ENCODE measurements around the gene XPO6. TPM values are rescaled to one million over a fixed set of nuclear protein-coding genes. Genes with fewer than 3 reads are reported as not detected.

XPO6 gene
- total RNA-seq, 2 donors from 2014 or later, result 17.9 to 29.8 TPM

DNA sequence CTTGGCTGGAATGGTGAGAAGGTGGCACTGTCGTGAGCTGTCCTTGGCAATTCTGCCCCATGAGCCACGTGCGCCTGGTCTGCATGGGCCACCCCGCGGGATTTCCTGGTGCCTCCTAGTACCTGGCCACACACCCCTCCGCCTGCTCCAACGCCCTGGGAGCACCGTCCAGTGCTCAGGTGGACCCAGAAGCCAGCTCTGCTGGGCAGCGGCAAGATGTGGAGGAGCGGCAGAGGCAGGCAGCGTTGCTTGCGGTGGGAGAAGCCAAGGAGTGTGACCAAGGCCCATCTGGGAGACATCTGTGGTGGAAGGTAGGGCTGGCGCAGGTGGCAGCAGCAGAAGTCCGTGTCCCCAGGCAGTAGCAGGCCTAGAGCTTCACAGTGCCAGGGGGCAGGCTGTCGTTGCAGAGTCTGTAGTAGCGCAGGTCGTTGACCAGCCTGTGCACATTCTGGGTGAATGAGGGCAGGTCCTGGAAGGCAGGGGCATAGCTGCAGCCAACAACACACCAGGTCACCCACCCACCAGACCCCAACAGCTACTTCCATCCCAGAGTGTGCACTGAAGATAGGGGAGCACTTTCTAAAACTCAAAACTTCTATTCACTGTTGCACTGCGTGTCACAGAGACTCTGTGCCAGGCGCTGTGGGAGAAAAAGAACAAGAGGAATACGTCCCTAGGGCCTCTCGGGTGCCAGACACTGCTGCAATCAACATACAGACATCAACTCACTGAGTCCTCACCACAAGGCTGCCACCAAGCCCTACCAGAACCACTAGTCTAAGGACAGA, 113.4 kb downstream of the XPO6 start:
- Histone ChIP-seq H3K4me1 (no peaks in the 10 kb centered on the region), H3K27me3 (no peaks in the 10 kb centered on the region), H3K27ac (no peak overlapping the region), H3K9me3 (no peaks in the 10 kb centered on the region), H3K36me3 (peaks cover 56% of the 10 kb centered on the region), H3K4me3 (no peak overlapping the region)
- TF ChIP-seq, protein P1, sequence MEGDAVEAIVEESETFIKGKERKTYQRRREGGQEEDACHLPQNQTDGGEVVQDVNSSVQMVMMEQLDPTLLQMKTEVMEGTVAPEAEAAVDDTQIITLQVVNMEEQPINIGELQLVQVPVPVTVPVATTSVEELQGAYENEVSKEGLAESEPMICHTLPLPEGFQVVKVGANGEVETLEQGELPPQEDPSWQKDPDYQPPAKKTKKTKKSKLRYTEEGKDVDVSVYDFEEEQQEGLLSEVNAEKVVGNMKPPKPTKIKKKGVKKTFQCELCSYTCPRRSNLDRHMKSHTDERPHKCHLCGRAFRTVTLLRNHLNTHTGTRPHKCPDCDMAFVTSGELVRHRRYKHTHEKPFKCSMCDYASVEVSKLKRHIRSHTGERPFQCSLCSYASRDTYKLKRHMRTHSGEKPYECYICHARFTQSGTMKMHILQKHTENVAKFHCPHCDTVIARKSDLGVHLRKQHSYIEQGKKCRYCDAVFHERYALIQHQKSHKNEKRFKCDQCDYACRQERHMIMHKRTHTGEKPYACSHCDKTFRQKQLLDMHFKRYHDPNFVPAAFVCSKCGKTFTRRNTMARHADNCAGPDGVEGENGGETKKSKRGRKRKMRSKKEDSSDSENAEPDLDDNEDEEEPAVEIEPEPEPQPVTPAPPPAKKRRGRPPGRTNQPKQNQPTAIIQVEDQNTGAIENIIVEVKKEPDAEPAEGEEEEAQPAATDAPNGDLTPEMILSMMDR (IDR thresholded peaks at IDR 0.05), result no peak
- no peak for DNase-seq (ENCODE audit: low spot score)

- peaks cover 44% of the 10 kb centered on the region for H3K36me3 ChIP-seq
- DNase-seq (ENCODE audit: low spot score), result no peak
- H3K9me3 ChIP-seq, result no peaks in the 10 kb centered on the region
- H3K4me3 ChIP-seq, result no peak overlapping the region
- H3K27me3 ChIP-seq, result no peaks in the 10 kb centered on the region
- TF ChIP-seq, protein P1 (IDR thresholded peaks at IDR 0.05), result no peak
- H3K27ac ChIP-seq, result no peak overlapping the region
- no peaks in the 10 kb centered on the region for H3K4me1 ChIP-seq
Observed at GRCh38 chr16:28096983-28097899, 114.5 kb downstream of the XPO6 start.

- Histone ChIP-seq H3K27me3 (no peaks in the 10 kb centered on the region), H3K27ac (no peak overlapping the region), H3K9me3 (no peaks in the 10 kb centered on the region), H3K4me1 (no peaks in the 10 kb centered on the region), H3K4me3 (no peak overlapping the region), H3K36me3 (peaks cover 9% of the 10 kb centered on the region)
- DNase-seq (ENCODE audit: low spot score), result no peak
- TF ChIP-seq, protein P1 (IDR thresholded peaks at IDR 0.05), result no peak
Observed at GRCh38 chr16:28093385-28093725, 118.4 kb downstream of the XPO6 start.

DNA sequence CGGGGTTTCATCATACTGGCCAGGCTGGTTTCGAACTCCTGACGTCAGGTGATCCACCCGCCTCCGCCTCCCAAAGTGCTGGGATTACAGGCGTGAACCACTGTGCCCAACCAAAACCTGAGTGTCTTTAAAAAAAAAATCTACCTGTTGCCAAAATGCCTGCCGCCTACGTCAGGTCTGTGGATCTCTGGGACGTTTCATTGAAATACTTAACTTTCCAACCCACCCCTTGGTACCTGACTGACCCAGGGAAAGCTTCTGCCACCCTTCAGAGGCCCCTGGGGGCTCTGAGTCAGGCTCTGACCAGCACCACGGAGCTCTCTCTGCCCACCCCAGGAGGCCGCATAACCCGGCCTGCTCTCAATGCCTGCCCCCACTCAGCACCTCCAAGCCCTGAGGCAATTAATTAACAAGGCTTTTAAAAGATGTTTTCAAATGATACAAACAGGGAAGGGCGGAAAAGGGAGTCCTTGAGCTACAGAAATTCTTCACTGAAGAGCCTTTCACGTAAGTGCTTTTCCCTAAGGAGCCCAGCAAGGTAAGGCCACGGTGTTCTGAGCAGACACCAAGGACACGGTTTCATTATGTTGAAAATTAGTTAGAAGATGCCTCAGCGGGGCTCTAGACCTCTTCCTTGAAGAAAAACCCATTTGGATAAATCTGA, 118.9 kb downstream of the XPO6 start:
- DNase-seq (ENCODE audit: low spot score), result no peak
- Histone ChIP-seq H3K27ac (no peak overlapping the region), H3K4me1 (no peaks in the 10 kb centered on the region), H3K4me3 (no peak overlapping the region), H3K9me3 (no peaks in the 10 kb centered on the region), H3K36me3 (peaks cover 4% of the 10 kb centered on the region), H3K27me3 (no peaks in the 10 kb centered on the region)
- TF ChIP-seq, protein P1 (IDR thresholded peaks at IDR 0.05), result no peak

DNA sequence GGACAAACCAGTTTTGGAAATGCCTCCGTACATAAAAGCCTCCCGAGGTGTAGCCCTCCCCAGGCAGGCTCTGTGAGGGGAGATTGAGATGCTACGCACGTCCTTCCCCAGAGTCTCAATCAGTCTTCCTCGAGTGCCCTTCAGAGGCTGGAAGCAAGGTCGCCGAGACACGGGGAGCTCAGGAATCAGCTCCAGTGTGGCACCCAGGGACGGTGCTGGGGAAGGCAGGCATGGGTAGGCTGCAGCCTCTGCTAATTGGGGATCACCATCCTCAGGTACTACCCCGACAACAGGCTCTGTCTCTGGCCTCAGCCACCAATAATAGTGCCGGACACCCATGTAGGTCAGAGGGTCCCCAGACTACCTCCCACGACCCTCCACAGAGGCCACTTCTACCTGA, 120.1 kb downstream of the XPO6 start:
- Histone ChIP-seq H3K9me3 (no peaks in the 10 kb centered on the region), H3K4me1 (no peaks in the 10 kb centered on the region), H3K36me3 (no peaks in the 10 kb centered on the region), H3K27ac (no peak overlapping the region), H3K27me3 (no peaks in the 10 kb centered on the region), H3K4me3 (no peak overlapping the region)
- TF ChIP-seq, protein P1 (IDR thresholded peaks at IDR 0.05), result no peak
- no peak for DNase-seq (ENCODE audit: low spot score)
